ENCODE results near the gene PREX1. TPM values are rescaled to one million over a fixed set of nuclear protein-coding genes. Genes with fewer than 3 reads are reported as not detected.

PREX1 gene
- total RNA-seq, 1 experiment from 2014 or later = 9.5 TPM

DNA sequence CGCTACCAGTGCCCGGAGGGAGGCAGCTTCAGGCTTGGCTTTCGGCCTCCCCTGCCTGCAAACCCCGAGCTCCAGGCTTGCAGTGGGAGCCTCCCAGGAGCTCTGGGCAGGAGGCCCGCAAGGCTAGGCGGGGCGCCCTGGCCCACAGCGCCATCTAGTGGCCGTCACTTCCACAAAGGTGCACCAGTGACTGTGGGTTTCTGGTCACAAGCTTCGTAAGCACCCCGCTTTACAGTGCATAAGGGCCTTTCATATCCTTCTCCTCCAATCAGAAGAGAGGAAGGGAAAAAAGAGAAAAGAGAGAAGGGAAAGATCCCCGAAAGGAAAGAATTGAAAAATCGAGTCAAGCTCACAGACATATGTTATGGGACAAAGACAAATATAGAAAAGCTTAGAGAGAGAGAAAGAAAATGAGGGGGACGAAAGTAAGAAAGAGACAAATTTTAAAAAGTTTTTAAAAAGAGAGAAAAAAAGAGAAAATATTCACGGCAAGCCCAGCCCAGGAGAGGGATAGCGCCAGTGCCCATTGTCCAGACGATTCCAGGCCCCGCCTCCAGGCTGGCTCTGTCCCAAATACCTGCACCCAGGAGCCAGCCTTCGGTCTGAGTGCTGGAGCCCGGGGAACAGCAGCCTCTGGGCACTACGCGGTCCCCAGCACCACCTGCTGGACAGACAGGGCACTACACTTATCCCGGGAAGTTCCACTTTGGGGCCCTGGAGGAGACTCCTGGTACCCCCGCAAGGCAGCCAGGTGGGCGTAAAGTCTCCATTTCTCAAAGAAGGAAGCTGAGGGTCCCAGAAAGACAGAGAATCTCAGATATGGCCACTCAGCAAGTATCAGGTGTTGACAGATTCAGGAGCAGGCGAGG lies 207.1 kb downstream of the PREX1 start:
- Histone ChIP-seq H3K27me3 (replicated peaks; ENCODE audit: control insufficient read depth, insufficient read depth, low read length) (no peaks in the 10 kb centered on the region), H3K4me3 (ENCODE audit: low read depth, low read length) (peak overlapping the region; percentile 20), H3K9me3 (no peaks in the 10 kb centered on the region), H3K36me3 (ENCODE audit: control insufficient read depth, insufficient read depth, low read length) (no peaks in the 10 kb centered on the region), H3K4me1 (peaks cover 11% of the 10 kb centered on the region)
- peak overlapping the region; percentile 70 for H3K4me3 Mint-ChIP-seq (ENCODE audit: unreplicated experiment)
- no peaks in the 10 kb centered on the region for H3K27me3 Mint-ChIP-seq (ENCODE audit: insufficient read depth, unreplicated experiment)
- ChIA-PET CTCF (interaction anchor here (0.5 to 3.1 kb wide), 114 partner anchors 11 to 978 kb away, joined by 3 to 114 read pairs (median 5); partner anchors contain the start of gene SULF2), POLR2A (interaction anchor here (0.5 to 1.0 kb wide), 3 partner anchors 36 to 325 kb away, joined by 3 to 5 read pairs (median 3); no protein-coding TSS in a partner anchor)
- peak overlapping the region; percentile 31 for H3K27ac Mint-ChIP-seq (ENCODE audit: unreplicated experiment)
- DNase-seq = peak; percentile 94 to 98
- no TSS peak for BruUV-seq (replicated peaks)
- TF ChIP-seq, protein P1, sequence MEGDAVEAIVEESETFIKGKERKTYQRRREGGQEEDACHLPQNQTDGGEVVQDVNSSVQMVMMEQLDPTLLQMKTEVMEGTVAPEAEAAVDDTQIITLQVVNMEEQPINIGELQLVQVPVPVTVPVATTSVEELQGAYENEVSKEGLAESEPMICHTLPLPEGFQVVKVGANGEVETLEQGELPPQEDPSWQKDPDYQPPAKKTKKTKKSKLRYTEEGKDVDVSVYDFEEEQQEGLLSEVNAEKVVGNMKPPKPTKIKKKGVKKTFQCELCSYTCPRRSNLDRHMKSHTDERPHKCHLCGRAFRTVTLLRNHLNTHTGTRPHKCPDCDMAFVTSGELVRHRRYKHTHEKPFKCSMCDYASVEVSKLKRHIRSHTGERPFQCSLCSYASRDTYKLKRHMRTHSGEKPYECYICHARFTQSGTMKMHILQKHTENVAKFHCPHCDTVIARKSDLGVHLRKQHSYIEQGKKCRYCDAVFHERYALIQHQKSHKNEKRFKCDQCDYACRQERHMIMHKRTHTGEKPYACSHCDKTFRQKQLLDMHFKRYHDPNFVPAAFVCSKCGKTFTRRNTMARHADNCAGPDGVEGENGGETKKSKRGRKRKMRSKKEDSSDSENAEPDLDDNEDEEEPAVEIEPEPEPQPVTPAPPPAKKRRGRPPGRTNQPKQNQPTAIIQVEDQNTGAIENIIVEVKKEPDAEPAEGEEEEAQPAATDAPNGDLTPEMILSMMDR (IDR thresholded peaks at IDR 0.05; ENCODE audit: insufficient read depth in 1 of 2, low read depth in 1 of 2, low read length in 1 of 2, severe bottlenecking in 1 of 2, unreplicated experiment in 1 of 2) = peak; percentile 99 to 100
- H3K4me1 Mint-ChIP-seq (ENCODE audit: low read depth, unreplicated experiment) = peaks cover 6% of the 10 kb centered on the region
- no peaks in the 10 kb centered on the region for H3K9me3 Mint-ChIP-seq (ENCODE audit: unreplicated experiment)
- H3K36me3 Mint-ChIP-seq (ENCODE audit: insufficient read depth, unreplicated experiment) = no peaks in the 10 kb centered on the region
- intact Hi-C loops (cut with micrococcal nuclease; ENCODE audit: unreplicated experiment) = loop anchor here (1.0 to 10.0 kb wide), 12 partner anchors 59 to 957 kb away; no protein-coding TSS in a partner anchor

DNA sequence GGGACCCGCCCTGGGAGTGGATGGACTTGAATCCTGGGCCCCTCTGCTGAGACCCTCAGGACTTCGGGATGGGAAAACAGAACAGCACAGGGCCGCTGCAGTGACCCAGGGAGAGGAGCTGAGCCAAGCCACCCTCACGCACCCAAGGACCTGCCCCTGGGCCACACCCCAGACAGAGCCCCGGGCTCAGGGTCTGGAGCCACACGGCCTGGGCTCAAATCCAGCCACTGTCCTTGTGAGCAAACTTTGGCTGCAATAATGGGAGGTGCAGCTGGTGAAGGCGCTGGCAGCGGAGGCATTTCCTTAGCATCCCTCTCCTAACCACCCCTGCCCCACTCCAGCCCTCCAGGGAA lies 207.7 kb downstream of the PREX1 start:
- no peaks in the 10 kb centered on the region for H3K36me3 ChIP-seq (ENCODE audit: control insufficient read depth, insufficient read depth, low read length)
- H3K9me3 ChIP-seq = no peaks in the 10 kb centered on the region
- BruUV-seq (replicated peaks) = no TSS peak
- H3K4me3 ChIP-seq (ENCODE audit: low read depth, low read length) = no peak overlapping the region
- no peak overlapping the region for H3K4me3 Mint-ChIP-seq (ENCODE audit: unreplicated experiment)
- H3K9me3 Mint-ChIP-seq (ENCODE audit: unreplicated experiment) = no peaks in the 10 kb centered on the region
- peaks cover 11% of the 10 kb centered on the region for H3K4me1 ChIP-seq
- no peaks in the 10 kb centered on the region for H3K36me3 Mint-ChIP-seq (ENCODE audit: insufficient read depth, unreplicated experiment)
- H3K27ac Mint-ChIP-seq (ENCODE audit: unreplicated experiment) = peak overlapping the region; percentile 31
- intact Hi-C loops (cut with micrococcal nuclease; ENCODE audit: unreplicated experiment) = loop anchor here (1.0 to 10.0 kb wide), 4 partner anchors 81 to 834 kb away; no protein-coding TSS in a partner anchor
- POLR2A ChIA-PET = interaction anchor here (0.5 to 1.0 kb wide), 2 partner anchors 50 to 324 kb away, joined by 3 to 5 read pairs; no protein-coding TSS in a partner anchor
- no peaks in the 10 kb centered on the region for H3K27me3 Mint-ChIP-seq (ENCODE audit: insufficient read depth, unreplicated experiment)
- H3K27me3 ChIP-seq (replicated peaks; ENCODE audit: control insufficient read depth, insufficient read depth, low read length) = no peaks in the 10 kb centered on the region
- no peak for DNase-seq
- H3K4me1 Mint-ChIP-seq (ENCODE audit: low read depth, unreplicated experiment) = peaks cover 6% of the 10 kb centered on the region
- TF ChIP-seq, protein P1 (IDR thresholded peaks at IDR 0.05; ENCODE audit: insufficient read depth in 1 of 2, low read depth in 1 of 2, low read length in 1 of 2, severe bottlenecking in 1 of 2, unreplicated experiment in 1 of 2) = no peak
- CTCF ChIA-PET = interaction anchor here (0.5 to 3.1 kb wide), 112 partner anchors 10 to 961 kb away, joined by 3 to 114 read pairs (median 5); partner anchors contain the start of gene SULF2

All from Caco-2 (cell line).